Measurements from ENCODE around the gene MYL10.
"Not testable (repeated sequence)": the region's sequence is repeated elsewhere in the genome, so short reads cannot be mapped to it uniquely, and the experiment has no call there.

Gene MYL10

GRCh38 chr7:101647876-101648275 lies 18.8 kb upstream of the MYL10 start:
- H2AK5ac ChIP-seq (ENCODE audit: low read length, severe bottlenecking); H3K36me3 ChIP-seq (ENCODE audit: control insufficient read depth in 1 of 2, insufficient read depth in 2 of 2, low read depth in 1 of 2, low read length in 2 of 2): not testable (repeated sequence)

GRCh38 chr7:101645951-101646350 lies 16.9 kb upstream of the MYL10 start:
- no peaks in the 10 kb centered on the region for H3K36me3 ChIP-seq (ENCODE audit: control insufficient read depth in 1 of 2, insufficient read depth in 2 of 2, low read depth in 1 of 2, low read length in 2 of 2)
- no peak overlapping the region for H3K18ac ChIP-seq (ENCODE audit: low read depth in 1 of 2, low read length in 2 of 2)
- no peak overlapping the region for H3K4ac ChIP-seq (ENCODE audit: low read depth in 1 of 2, low read length in 2 of 2)
- H3K14ac ChIP-seq (ENCODE audit: low read length in 2 of 2): no peak overlapping the region
- H2BK120ac ChIP-seq (ENCODE audit: low read depth, low read length): no peak overlapping the region
- no peak overlapping the region for H2BK12ac ChIP-seq (ENCODE audit: low read length in 2 of 2)
- H2AK5ac ChIP-seq (ENCODE audit: low read length, severe bottlenecking): no peak overlapping the region
- WGBS: 75% methylated on average over 13 of the region's 13 CpGs
- H2BK15ac ChIP-seq (ENCODE audit: low read depth, poor library complexity, severe bottlenecking): no peak overlapping the region
- H4K91ac ChIP-seq (ENCODE audit: low read length): no peak overlapping the region
- H2AFZ ChIP-seq (ENCODE audit: low read depth, low read length): no peak overlapping the region
- no peak overlapping the region for H3K4me3 ChIP-seq (ENCODE audit: insufficient read depth in 1 of 2, low read depth in 1 of 2, low read length in 2 of 2)
- H3K9me3 ChIP-seq (ENCODE audit: control insufficient read depth, low read length): no peaks in the 10 kb centered on the region
- H3K27me3 ChIP-seq (ENCODE audit: control insufficient read depth in 1 of 2, insufficient read depth in 1 of 2, low read length in 2 of 2): peaks cover 1 to 57% of the 10 kb centered on the region in 2 experiments
- no peak overlapping the region for H3K23ac ChIP-seq (ENCODE audit: low read length in 2 of 2)
- H3K4me1 ChIP-seq (ENCODE audit: control insufficient read depth, insufficient read depth, low read depth, low read length): peaks cover 2% of the 10 kb centered on the region
- H3K27ac ChIP-seq (ENCODE audit: low read length, poor library complexity, severe bottlenecking): no peak overlapping the region
- H2BK5ac ChIP-seq (ENCODE audit: low read depth, low read length, poor library complexity, severe bottlenecking): no peak overlapping the region
- no peak overlapping the region for H4K8ac ChIP-seq (ENCODE audit: low read length)
- no peak for DNase-seq
- no peaks in the 10 kb centered on the region for H3K79me1 ChIP-seq (replicated peaks; ENCODE audit: low read length, poor library complexity, severe bottlenecking)
- no peak overlapping the region for H3K9ac ChIP-seq (ENCODE audit: low read length)
- H3K4me2 ChIP-seq (ENCODE audit: low read length, poor library complexity, severe bottlenecking): no peak overlapping the region

More at GRCh38 chr7:101647876-101648275, 18.8 kb upstream of the MYL10 start:
- not testable (repeated sequence) for H3K14ac ChIP-seq (ENCODE audit: low read length in 2 of 2); H3K4me2 ChIP-seq (ENCODE audit: low read length, poor library complexity, severe bottlenecking); H3K4me3 ChIP-seq (ENCODE audit: insufficient read depth in 1 of 2, low read depth in 1 of 2, low read length in 2 of 2); H2BK120ac ChIP-seq (ENCODE audit: low read depth, low read length); H2BK15ac ChIP-seq (ENCODE audit: low read depth, poor library complexity, severe bottlenecking); H2AFZ ChIP-seq (ENCODE audit: low read depth, low read length); DNase-seq; H3K4ac ChIP-seq (ENCODE audit: low read depth in 1 of 2, low read length in 2 of 2); H3K9me3 ChIP-seq (ENCODE audit: control insufficient read depth, low read length); H3K18ac ChIP-seq (ENCODE audit: low read depth in 1 of 2, low read length in 2 of 2); H3K9ac ChIP-seq (ENCODE audit: low read length); H2BK12ac ChIP-seq (ENCODE audit: low read length in 2 of 2); H2BK5ac ChIP-seq (ENCODE audit: low read depth, low read length, poor library complexity, severe bottlenecking); H3K27ac ChIP-seq (ENCODE audit: low read length, poor library complexity, severe bottlenecking); H4K8ac ChIP-seq (ENCODE audit: low read length); H4K91ac ChIP-seq (ENCODE audit: low read length); H3K23ac ChIP-seq (ENCODE audit: low read length in 2 of 2); H3K79me1 ChIP-seq (replicated peaks; ENCODE audit: low read length, poor library complexity, severe bottlenecking); H3K4me1 ChIP-seq (ENCODE audit: control insufficient read depth, insufficient read depth, low read depth, low read length)
- peaks cover 7 to 64% of the 10 kb centered on the region in 2 experiments for H3K27me3 ChIP-seq (ENCODE audit: control insufficient read depth in 1 of 2, insufficient read depth in 1 of 2, low read length in 2 of 2)
- WGBS: 92% methylated on average over 12 of the region's 12 CpGs

GRCh38 chr7:101644879-101645278 lies 15.8 kb upstream of the MYL10 start:
- 89% methylated on average over 18 of the region's 18 CpGs for WGBS
- Histone ChIP-seq H3K4me3 (ENCODE audit: insufficient read depth in 1 of 2, low read depth in 1 of 2, low read length in 2 of 2) (no peak overlapping the region), H3K4ac (ENCODE audit: low read depth in 1 of 2, low read length in 2 of 2) (no peak overlapping the region), H3K4me1 (ENCODE audit: control insufficient read depth, insufficient read depth, low read depth, low read length) (no peaks in the 10 kb centered on the region), H3K18ac (ENCODE audit: low read depth in 1 of 2, low read length in 2 of 2) (no peak overlapping the region), H2BK15ac (ENCODE audit: low read depth, poor library complexity, severe bottlenecking) (no peak overlapping the region), H3K14ac (ENCODE audit: low read length in 2 of 2) (no peak overlapping the region), H3K23ac (ENCODE audit: low read length in 2 of 2) (no peak overlapping the region), H2AFZ (ENCODE audit: low read depth, low read length) (no peak overlapping the region), H4K91ac (ENCODE audit: low read length) (no peak overlapping the region), H2BK120ac (ENCODE audit: low read depth, low read length) (no peak overlapping the region), H2BK5ac (ENCODE audit: low read depth, low read length, poor library complexity, severe bottlenecking) (no peak overlapping the region), H3K27me3 (ENCODE audit: control insufficient read depth in 1 of 2, insufficient read depth in 1 of 2, low read length in 2 of 2) (peaks cover 0 to 47% of the 10 kb centered on the region in 2 experiments), H3K9ac (ENCODE audit: low read length) (no peak overlapping the region), H3K27ac (ENCODE audit: low read length, poor library complexity, severe bottlenecking) (no peak overlapping the region), H3K9me3 (ENCODE audit: control insufficient read depth, low read length) (no peaks in the 10 kb centered on the region), H2AK5ac (ENCODE audit: low read length, severe bottlenecking) (no peak overlapping the region), H4K8ac (ENCODE audit: low read length) (no peak overlapping the region), H3K36me3 (ENCODE audit: control insufficient read depth in 1 of 2, insufficient read depth in 2 of 2, low read depth in 1 of 2, low read length in 2 of 2) (no peaks in the 10 kb centered on the region), H3K79me1 (replicated peaks; ENCODE audit: low read length, poor library complexity, severe bottlenecking) (no peaks in the 10 kb centered on the region), H2BK12ac (ENCODE audit: low read length in 2 of 2) (no peak overlapping the region), H3K4me2 (ENCODE audit: low read length, poor library complexity, severe bottlenecking) (no peak overlapping the region)
- DNase-seq: no peak

- H3K27me3 ChIP-seq (ENCODE audit: control insufficient read depth in 1 of 2, insufficient read depth in 1 of 2, low read length in 2 of 2): peaks cover 0 to 37% of the 10 kb centered on the region in 2 experiments
- not testable (repeated sequence) for DNase-seq; H3K9me3 ChIP-seq (ENCODE audit: control insufficient read depth, low read length); H2BK15ac ChIP-seq (ENCODE audit: low read depth, poor library complexity, severe bottlenecking); H3K9ac ChIP-seq (ENCODE audit: low read length); H2AK5ac ChIP-seq (ENCODE audit: low read length, severe bottlenecking); H3K4me3 ChIP-seq (ENCODE audit: insufficient read depth in 1 of 2, low read depth in 1 of 2, low read length in 2 of 2); H3K4me2 ChIP-seq (ENCODE audit: low read length, poor library complexity, severe bottlenecking); H3K23ac ChIP-seq (ENCODE audit: low read length in 2 of 2); H2BK12ac ChIP-seq (ENCODE audit: low read length in 2 of 2); H3K27ac ChIP-seq (ENCODE audit: low read length, poor library complexity, severe bottlenecking); H3K36me3 ChIP-seq (ENCODE audit: control insufficient read depth in 1 of 2, insufficient read depth in 2 of 2, low read depth in 1 of 2, low read length in 2 of 2); H3K4ac ChIP-seq (ENCODE audit: low read depth in 1 of 2, low read length in 2 of 2); H3K14ac ChIP-seq (ENCODE audit: low read length in 2 of 2); H3K18ac ChIP-seq (ENCODE audit: low read depth in 1 of 2, low read length in 2 of 2); H4K91ac ChIP-seq (ENCODE audit: low read length); H2BK5ac ChIP-seq (ENCODE audit: low read depth, low read length, poor library complexity, severe bottlenecking); H4K8ac ChIP-seq (ENCODE audit: low read length); H3K79me1 ChIP-seq (replicated peaks; ENCODE audit: low read length, poor library complexity, severe bottlenecking); H2AFZ ChIP-seq (ENCODE audit: low read depth, low read length); H2BK120ac ChIP-seq (ENCODE audit: low read depth, low read length)
- H3K4me1 ChIP-seq (ENCODE audit: control insufficient read depth, insufficient read depth, low read depth, low read length): peaks cover 19% of the 10 kb centered on the region
- WGBS: 92% methylated on average over 2 of the region's 4 CpGs
Observed at GRCh38 chr7:101639127-101639526, 10.0 kb upstream of the MYL10 start.

All from mesenchymal stem cell (in vitro differentiated cells and primary cell).